ENCODE results near the gene PLEKHG5. TPM values are rescaled to one million over a fixed set of nuclear protein-coding genes. Genes with fewer than 3 reads are reported as not detected.

Gene PLEKHG5
- total RNA-seq, 2 experiments from 2014 or later, result 5.0 to 6.1 TPM

- Histone ChIP-seq H3K36me3 (ENCODE audit: insufficient read depth, low read length) (no peaks in the 10 kb centered on the region), H3K4me3 (ENCODE audit: low read length) (no peak overlapping the region), H3K9me3 (ENCODE audit: control insufficient read depth in 1 of 2, insufficient read depth in 1 of 2, low read length in 2 of 2) (no peaks in the 10 kb centered on the region), H3K4me1 (ENCODE audit: insufficient read depth, low read length) (peaks cover 13% of the 10 kb centered on the region), H3K27me3 (ENCODE audit: control insufficient read depth in 1 of 2, insufficient read depth in 2 of 2, low read length in 2 of 2) (no peaks in the 10 kb centered on the region), H3K27ac (ENCODE audit: low read depth in 1 of 2, low read length in 2 of 2) (no peak overlapping the region)
- no peak for ATAC-seq (ENCODE audit: poor library complexity)
- ChIA-PET CTCF (interaction anchor here (1.2 to 1.9 kb wide), 3 partner anchors 10 to 22 kb away, joined by 4 to 8 read pairs (median 5); partner anchors contain the start of genes PLEKHG5 and TNFRSF25), POLR2A (interaction anchor here (1.3 kb wide), 1 partner anchor 16 kb away, joined by 3 read pairs; no protein-coding TSS in a partner anchor)
- Mint-ChIP-seq H3K4me1 (ENCODE audit: low read depth) (peaks cover 8% of the 10 kb centered on the region), H3K36me3 (ENCODE audit: low read depth) (no peaks in the 10 kb centered on the region), H3K4me3 (no peak overlapping the region), H3K27ac (no peak overlapping the region), H3K9me3 (no peaks in the 10 kb centered on the region), H3K27me3 (no peaks in the 10 kb centered on the region)
- no peak for DNase-seq
- intact Hi-C loops (cut with DNase I, micrococcal nuclease), result loop anchor here in 1 of 2 experiments (5.0 kb wide), 2 partner anchors 34 to 129 kb away; no protein-coding TSS in a partner anchor
- TF ChIP-seq CTCF (IDR thresholded peaks at IDR 0.05), result no peak
Observed at GRCh38 chr1:6476483-6476882, 15.0 kb downstream of the PLEKHG5 start.

GRCh38 chr1:6475381-6476133 lies 15.9 kb downstream of the PLEKHG5 start:
- intact Hi-C loops (cut with DNase I, micrococcal nuclease), result loop anchor here (1.0 to 5.0 kb wide), 10 partner anchors 10 to 231 kb away; partner anchors contain the start of gene HES3 (in 1 of the 2)
- H3K27me3 Mint-ChIP-seq, result no peaks in the 10 kb centered on the region
- H3K4me3 Mint-ChIP-seq, result peak overlapping the region; percentile 56
- TF ChIP-seq CTCF (IDR thresholded peaks at IDR 0.05), result peak; percentile 88
- H3K4me3 ChIP-seq (ENCODE audit: low read length), result no peak overlapping the region
- ChIA-PET CTCF (interaction anchor here (1.0 to 1.9 kb wide), 4 partner anchors 9 to 52 kb away, joined by 4 to 8 read pairs (median 4); partner anchors contain the start of genes PLEKHG5 and TNFRSF25), POLR2A (interaction anchor here (1.0 to 1.3 kb wide), 2 partner anchors 12 to 15 kb away, joined by 3 read pairs; no protein-coding TSS in a partner anchor)
- no peaks in the 10 kb centered on the region for H3K36me3 Mint-ChIP-seq (ENCODE audit: low read depth)
- peak; percentile 97 for ATAC-seq (ENCODE audit: poor library complexity)
- peaks cover 13% of the 10 kb centered on the region for H3K4me1 ChIP-seq (ENCODE audit: insufficient read depth, low read length)
- H3K36me3 ChIP-seq (ENCODE audit: insufficient read depth, low read length), result no peaks in the 10 kb centered on the region
- peak; percentile 72 to 90 (median 82) for DNase-seq
- no peak overlapping the region for H3K27ac ChIP-seq (ENCODE audit: low read depth in 1 of 2, low read length in 2 of 2)
- peaks cover 8% of the 10 kb centered on the region for H3K4me1 Mint-ChIP-seq (ENCODE audit: low read depth)
- no peaks in the 10 kb centered on the region for H3K27me3 ChIP-seq (ENCODE audit: control insufficient read depth in 1 of 2, insufficient read depth in 2 of 2, low read length in 2 of 2)
- no peaks in the 10 kb centered on the region for H3K9me3 ChIP-seq (ENCODE audit: control insufficient read depth in 1 of 2, insufficient read depth in 1 of 2, low read length in 2 of 2)
- H3K27ac Mint-ChIP-seq, result no peak overlapping the region
- H3K9me3 Mint-ChIP-seq, result no peaks in the 10 kb centered on the region

- intact Hi-C loops (cut with DNase I, micrococcal nuclease), result loop anchor here (1.0 to 5.0 kb wide), 10 partner anchors 10 to 231 kb away; partner anchors contain the start of gene HES3 (in 1 of the 2)
- peaks cover 8% of the 10 kb centered on the region for H3K4me1 Mint-ChIP-seq (ENCODE audit: low read depth)
- Histone ChIP-seq H3K27ac (ENCODE audit: low read depth in 1 of 2, low read length in 2 of 2) (no peak overlapping the region), H3K27me3 (ENCODE audit: control insufficient read depth in 1 of 2, insufficient read depth in 2 of 2, low read length in 2 of 2) (no peaks in the 10 kb centered on the region), H3K4me1 (ENCODE audit: insufficient read depth, low read length) (peaks cover 13% of the 10 kb centered on the region), H3K9me3 (ENCODE audit: control insufficient read depth in 1 of 2, insufficient read depth in 1 of 2, low read length in 2 of 2) (no peaks in the 10 kb centered on the region), H3K36me3 (ENCODE audit: insufficient read depth, low read length) (no peaks in the 10 kb centered on the region), H3K4me3 (ENCODE audit: low read length) (no peak overlapping the region)
- H3K36me3 Mint-ChIP-seq (ENCODE audit: low read depth), result no peaks in the 10 kb centered on the region
- H3K4me3 Mint-ChIP-seq, result no peak overlapping the region
- no peak overlapping the region for H3K27ac Mint-ChIP-seq
- no peaks in the 10 kb centered on the region for H3K27me3 Mint-ChIP-seq
- no peak for TF ChIP-seq CTCF (IDR thresholded peaks at IDR 0.05)
- DNase-seq, result no peak
- POLR2A ChIA-PET, result no interaction called here
- CTCF ChIA-PET, result no interaction called here
- ATAC-seq (ENCODE audit: poor library complexity), result no peak
- no peaks in the 10 kb centered on the region for H3K9me3 Mint-ChIP-seq
Observed at GRCh38 chr1:6474815-6475282, 16.6 kb downstream of the PLEKHG5 start.

Data from CD4-positive, alpha-beta T cell (primary cell).